H1 (cell line): ENCODE data around the gene ACVR2A. TPM values are rescaled to one million over a fixed set of nuclear protein-coding genes. Genes with fewer than 3 reads are reported as not detected.

Experiments
- TAF7 ChIP-seq: optimal IDR thresholded peaks from 2 replicates; pipeline ENCODE3; 2011; ENCODE audit warnings: low read depth, mild to moderate bottlenecking, inconsistent platforms, low read length, moderate library complexity, borderline replicate concordance
- TCF12 ChIP-seq: IDR thresholded peaks from 2 replicates; pipeline ENCODE4 v1.6.1; 2011; ENCODE audit warnings: low read depth, mild to moderate bottlenecking, low read length
- polyA plus RNA-seq, 7 experiments: library from polyadenylated mRNA; depleted of rRNA in 3 of 7; stranded (reverse) in 5 of 7; unstranded in 2 of 7; fragments of >200 nt in 5 of 7; fragments of 200-250 nt in 2 of 7; gene quantifications; 1 replicate in 5 of 7; 2 replicates in 1 of 7; 4 replicates in 1 of 7; pipeline versions ENCODE4 v1.2.1 to v1.2.3, GENCODE V29; 2011 to 2013; ENCODE audit warnings: missing spikeins in 2 of 7, mixed read lengths in 2 of 7
- total RNA-seq: library from RNA; stranded (reverse); fragmentation: NEBNext Ultra II Directional; extraction: Animal tissue kit (Norgen Biotek cat#: 25700); gene quantifications from 2 replicates; pipeline ENCODE4 v1.2.1, GENCODE V29; 2021

Gene ACVR2A
- total and polyA plus RNA-seq, 2 of the 8 experiments (the other 6 are each of a cell fraction or from before 2014, with no cell fraction given), result 3.4 to 18.1 TPM

- no peak for TF ChIP-seq TAF7
- TF ChIP-seq TCF12, result no peak
Measured at GRCh38 chr2:147910990-147911473, 66.2 kb downstream of the ACVR2A start (continued).
